DOHH2 (cell line): Measurements from ENCODE around the gene CACNB1.

Experiments
- CTCF ChIP-seq: fragments of 200-600 bp; sonication (generic); IDR thresholded peaks from one replicate; pipeline ENCODE4 v1.5.1; 2014; ENCODE audit warnings: antibody characterized with exemption, mild to moderate bottlenecking, low read depth, low read length; ENCODE audit not compliant: poor library complexity, severe bottlenecking
- EZH2phosphoT487 ChIP-seq: fragments of 200-600 bp; sonication (generic); IDR thresholded peaks from 2 replicates; pipeline ENCODE4 v1.6.1; 2017; ENCODE audit warnings: borderline replicate concordance, mild to moderate bottlenecking, antibody characterized with exemption, low read length, moderate library complexity, mixed read lengths

GRCh38 chr17:39225308-39225958, 28.0 kb upstream of the CACNB1 start, which contains the start of gene STAC2:
- TF ChIP-seq CTCF (no peak), EZH2phosphoT487 (no peak)
